Osteoblast (primary cell): ENCODE data around the gene KIF16B. TPM values are rescaled to one million over a fixed set of nuclear protein-coding genes. Genes with fewer than 3 reads are reported as not detected.
A peak's percentile ranks its signal among the peaks of the same experiment; 100 is the strongest.

ENCODE experiments used
- DNase-seq: peaks from one replicate; pipeline ENCODE4 v3.0.0; 2011; ENCODE audit warnings: low spot score, mixed read lengths; ENCODE audit not compliant: insufficient read length; ENCODE audit errors: missing footprints
- H2AFZ ChIP-seq: 2 replicates; pipeline ENCODE4 v1.6.0; 2011; ENCODE audit warnings: mild to moderate bottlenecking, low read length
- H3K27ac ChIP-seq: 2 replicates; pipeline ENCODE4 v1.5.1; 2011; ENCODE audit warnings: mild to moderate bottlenecking, low read depth, low read length, moderate library complexity
- H3K27me3 ChIP-seq: 2 replicates; pipeline ENCODE4 v1.6.0; 2012; ENCODE audit warnings: mild to moderate bottlenecking, control low read depth, inconsistent platforms, low read length, moderate library complexity; ENCODE audit not compliant: insufficient read depth
- H3K36me3 ChIP-seq: 2 replicates; pipeline ENCODE4 v1.5.1; 2011; ENCODE audit warnings: mild to moderate bottlenecking, low read length, control low read depth, moderate library complexity; ENCODE audit not compliant: insufficient read depth
- H3K4me1 ChIP-seq: 2 replicates; pipeline ENCODE4 v1.5.1; 2011; ENCODE audit warnings: mild to moderate bottlenecking, low read length, control low read depth, moderate library complexity; ENCODE audit not compliant: insufficient read depth
- H3K4me2 ChIP-seq: 2 replicates; pipeline ENCODE4 v1.6.0; 2011; ENCODE audit warnings: mild to moderate bottlenecking, low read length; ENCODE audit not compliant: insufficient read depth
- H3K4me3 ChIP-seq: fragments of 200-600 bp; sonication (generic); 3 replicates; pipeline ENCODE4 v1.5.1; 2012; ENCODE audit warnings: mild to moderate bottlenecking, low read length, inconsistent platforms; ENCODE audit not compliant: insufficient read depth
- H3K79me2 ChIP-seq: 2 replicates; pipeline ENCODE4 v1.6.0; 2012; ENCODE audit warnings: mild to moderate bottlenecking, low read length, control low read depth, inconsistent platforms; ENCODE audit not compliant: insufficient read depth
- H3K9me3 ChIP-seq: 2 replicates; pipeline ENCODE4 v1.5.1; 2011; ENCODE audit warnings: low read depth, low read length, control low read depth
- H4K20me1 ChIP-seq: 2 replicates; pipeline ENCODE4 v1.6.0; 2012; ENCODE audit warnings: mild to moderate bottlenecking, low read length, control low read depth; ENCODE audit not compliant: insufficient read depth
- total RNA-seq: library from RNA; depleted of rRNA; stranded (reverse); fragments of >200 nt; gene quantifications from 2 replicates; pipeline ENCODE4 v1.2.3, GENCODE V29; 2012
- TF ChIP-seq, protein P1 (sequence below): IDR thresholded peaks from 2 replicates; pipeline ENCODE4 v1.5.1; 2011; ENCODE audit warnings: mild to moderate bottlenecking, low read depth, low read length, moderate library complexity; ENCODE audit errors: extremely low read depth

KIF16B gene
- total RNA-seq, 1 donor, result 9.0 TPM

DNA sequence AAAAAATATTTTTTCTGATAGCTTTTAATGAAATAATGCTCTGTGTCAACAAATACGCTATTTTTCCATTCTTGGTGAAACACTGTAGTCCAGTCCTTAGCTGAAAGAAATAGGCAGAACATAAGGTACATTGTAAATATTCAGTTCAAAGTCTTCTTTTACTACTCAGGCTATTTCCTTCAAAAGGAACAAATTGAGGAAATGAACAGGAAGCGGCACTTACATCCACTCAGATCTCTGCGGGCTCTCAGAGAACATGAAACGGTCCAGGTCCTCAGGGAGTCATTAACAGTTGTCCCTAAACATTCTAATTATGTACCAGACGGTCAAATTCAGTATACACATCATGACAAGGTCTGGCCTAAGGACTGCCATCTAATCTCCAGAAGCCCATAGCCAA, 212.6 kb downstream of the KIF16B start:
- H3K9me3 ChIP-seq, result no peaks in the 10 kb centered on the region
- H3K36me3 ChIP-seq, result no peaks in the 10 kb centered on the region
- H3K4me2 ChIP-seq, result no peak overlapping the region
- H2AFZ ChIP-seq, result no peak overlapping the region
- no peaks in the 10 kb centered on the region for H3K4me1 ChIP-seq
- H3K79me2 ChIP-seq, result no peaks in the 10 kb centered on the region
- no peaks in the 10 kb centered on the region for H3K27me3 ChIP-seq
- no peak overlapping the region for H3K27ac ChIP-seq
- DNase-seq, result no peak
- H3K4me3 ChIP-seq, result no peak overlapping the region
- TF ChIP-seq, protein P1, sequence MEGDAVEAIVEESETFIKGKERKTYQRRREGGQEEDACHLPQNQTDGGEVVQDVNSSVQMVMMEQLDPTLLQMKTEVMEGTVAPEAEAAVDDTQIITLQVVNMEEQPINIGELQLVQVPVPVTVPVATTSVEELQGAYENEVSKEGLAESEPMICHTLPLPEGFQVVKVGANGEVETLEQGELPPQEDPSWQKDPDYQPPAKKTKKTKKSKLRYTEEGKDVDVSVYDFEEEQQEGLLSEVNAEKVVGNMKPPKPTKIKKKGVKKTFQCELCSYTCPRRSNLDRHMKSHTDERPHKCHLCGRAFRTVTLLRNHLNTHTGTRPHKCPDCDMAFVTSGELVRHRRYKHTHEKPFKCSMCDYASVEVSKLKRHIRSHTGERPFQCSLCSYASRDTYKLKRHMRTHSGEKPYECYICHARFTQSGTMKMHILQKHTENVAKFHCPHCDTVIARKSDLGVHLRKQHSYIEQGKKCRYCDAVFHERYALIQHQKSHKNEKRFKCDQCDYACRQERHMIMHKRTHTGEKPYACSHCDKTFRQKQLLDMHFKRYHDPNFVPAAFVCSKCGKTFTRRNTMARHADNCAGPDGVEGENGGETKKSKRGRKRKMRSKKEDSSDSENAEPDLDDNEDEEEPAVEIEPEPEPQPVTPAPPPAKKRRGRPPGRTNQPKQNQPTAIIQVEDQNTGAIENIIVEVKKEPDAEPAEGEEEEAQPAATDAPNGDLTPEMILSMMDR, result no peak
- no peaks in the 10 kb centered on the region for H4K20me1 ChIP-seq

DNA sequence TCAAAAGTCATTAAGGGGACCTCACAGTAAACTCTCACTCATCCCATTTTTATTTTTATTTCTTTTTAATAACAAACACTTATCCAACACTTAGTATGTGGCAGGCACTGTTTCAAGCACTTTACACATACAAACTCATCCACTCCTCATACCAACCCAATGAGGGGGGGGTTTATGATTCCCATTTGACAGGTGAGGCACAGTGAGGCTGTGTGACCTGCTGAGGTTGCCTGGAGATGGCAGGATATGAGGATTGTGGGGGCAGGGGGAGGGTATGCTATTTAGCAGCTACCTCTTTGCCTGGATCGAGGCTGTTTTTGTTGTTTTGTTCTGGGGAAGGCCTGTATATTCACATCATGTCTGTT, 219.8 kb downstream of the KIF16B start:
- H4K20me1 ChIP-seq, result no peaks in the 10 kb centered on the region
- H3K4me3 ChIP-seq, result no peak overlapping the region
- no peaks in the 10 kb centered on the region for H3K27me3 ChIP-seq
- H3K4me1 ChIP-seq, result peaks cover 10% of the 10 kb centered on the region
- H3K9me3 ChIP-seq, result no peaks in the 10 kb centered on the region
- H3K36me3 ChIP-seq, result no peaks in the 10 kb centered on the region
- TF ChIP-seq, protein P1, result no peak
- no peak overlapping the region for H3K4me2 ChIP-seq
- H3K27ac ChIP-seq, result no peak overlapping the region
- no peak for DNase-seq
- no peaks in the 10 kb centered on the region for H3K79me2 ChIP-seq
- H2AFZ ChIP-seq, result no peak overlapping the region

DNA sequence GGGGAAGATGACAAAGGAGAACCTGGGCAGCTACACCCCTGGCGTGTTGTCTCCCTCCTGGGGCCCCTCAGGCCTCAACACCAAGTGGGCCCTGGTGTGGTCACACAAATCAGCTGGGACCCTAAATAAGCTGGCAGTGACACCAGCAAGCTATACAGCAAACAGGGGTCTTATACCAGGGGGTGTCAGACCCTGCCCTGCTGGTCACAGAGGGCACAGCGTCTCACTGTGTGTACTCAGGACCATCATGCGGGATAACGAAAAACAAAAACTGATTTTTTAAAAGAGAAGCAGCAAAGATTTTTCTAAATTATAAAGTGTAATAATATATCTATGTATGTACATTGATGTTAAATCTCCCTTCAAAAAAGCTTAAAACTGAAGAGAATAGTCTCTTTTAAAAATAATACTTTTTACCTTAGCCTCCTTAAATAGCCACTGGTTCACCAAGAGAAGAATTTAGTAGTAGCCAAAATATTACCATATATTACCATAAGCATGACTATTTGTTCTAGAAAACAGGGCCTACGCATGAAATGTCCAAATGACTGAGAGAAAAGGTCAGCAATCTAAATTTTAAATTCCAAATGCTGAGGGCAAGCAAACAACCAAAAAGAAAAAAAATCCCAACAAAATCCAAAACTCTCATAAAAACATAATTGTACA, 220.4 kb downstream of the KIF16B start:
- DNase-seq, result no peak
- Histone ChIP-seq H4K20me1 (no peaks in the 10 kb centered on the region), H3K79me2 (no peaks in the 10 kb centered on the region)

DNA sequence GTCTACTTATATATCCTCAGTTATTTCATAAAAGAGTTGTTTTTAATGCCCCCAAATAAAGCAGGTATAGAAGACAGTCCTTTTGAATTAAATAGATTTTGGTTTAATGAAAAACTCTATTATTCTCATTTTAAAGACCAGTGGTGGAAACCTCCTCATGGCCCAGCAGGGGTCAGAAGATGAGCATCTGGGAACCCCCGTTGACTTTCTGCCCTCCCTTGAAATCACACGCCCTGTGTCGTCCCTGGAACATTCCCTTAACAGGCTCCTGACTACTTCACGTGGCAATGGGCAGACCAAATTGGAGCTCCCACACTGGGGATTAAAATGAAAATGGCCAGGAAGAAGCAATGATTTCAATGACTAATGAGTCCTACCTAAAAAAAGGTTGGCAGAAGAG, 220.9 kb downstream of the KIF16B start:
- Histone ChIP-seq H4K20me1 (no peaks in the 10 kb centered on the region), H3K4me1 (peaks cover 10% of the 10 kb centered on the region), H3K36me3 (no peaks in the 10 kb centered on the region), H3K4me3 (no peak overlapping the region), H3K79me2 (no peaks in the 10 kb centered on the region), H3K27ac (no peak overlapping the region), H3K9me3 (no peaks in the 10 kb centered on the region), H3K4me2 (no peak overlapping the region), H2AFZ (no peak overlapping the region), H3K27me3 (no peaks in the 10 kb centered on the region)
- TF ChIP-seq, protein P1, result peak; percentile 7
- DNase-seq, result no peak

More for the DNA sequence above, 220.4 kb downstream of the KIF16B start:
- Histone ChIP-seq H3K9me3 (no peaks in the 10 kb centered on the region), H3K36me3 (no peaks in the 10 kb centered on the region), H3K4me2 (no peak overlapping the region), H3K27me3 (no peaks in the 10 kb centered on the region), H3K4me1 (peaks cover 10% of the 10 kb centered on the region), H2AFZ (no peak overlapping the region), H3K27ac (no peak overlapping the region), H3K4me3 (no peak overlapping the region)
- TF ChIP-seq, protein P1, result no peak
